ENCODE measurements around the gene MSH5. TPM values are rescaled to one million over a fixed set of nuclear protein-coding genes. Genes with fewer than 3 reads are reported as not detected.

The MSH5 gene
- total and polyA plus RNA-seq, 9 of the 15 experiments (the other 6 are each of a cell fraction or from before 2014, with no cell fraction given) = 12.5 to 104 (median 46.6) TPM

DNA sequence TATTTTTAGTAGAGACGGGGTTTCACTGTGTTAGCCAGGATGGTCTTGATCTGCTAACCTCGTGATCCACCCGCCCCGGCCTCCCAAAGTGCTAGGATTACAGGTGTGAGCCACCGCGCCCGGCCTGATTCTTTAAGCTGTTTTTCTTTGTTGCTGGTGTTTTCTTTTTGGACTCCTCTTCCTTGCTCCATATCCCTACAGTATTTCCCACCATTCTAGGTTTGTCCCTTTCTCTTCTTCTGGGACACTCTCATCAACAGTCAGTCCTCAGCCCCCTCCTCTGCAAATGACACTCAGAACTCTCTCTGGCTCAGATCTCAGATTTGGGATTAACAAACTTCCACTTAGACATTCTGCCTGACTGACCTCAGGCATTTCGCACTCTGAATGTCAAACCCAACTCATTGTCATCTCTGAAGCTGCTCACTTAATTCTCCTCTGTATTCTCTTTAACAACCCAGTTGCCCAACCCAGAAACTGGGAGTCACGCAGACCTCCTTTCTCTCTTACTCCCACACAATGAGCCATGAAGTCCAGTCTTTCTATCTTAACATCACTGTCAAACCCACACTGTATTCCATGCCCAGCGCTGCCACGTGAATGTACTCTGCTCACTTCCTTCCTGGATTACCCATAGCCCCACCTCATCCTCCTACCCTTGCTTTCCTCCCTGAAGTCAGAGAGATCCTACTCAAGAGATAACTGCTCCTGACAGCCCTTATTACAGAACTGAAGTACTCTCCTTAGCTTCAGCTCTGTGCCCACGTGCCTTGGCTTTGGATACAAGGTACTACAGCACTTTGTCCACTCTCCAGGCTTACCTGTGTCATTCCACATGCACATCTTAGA, 14.1 kb upstream of the MSH5 start (continued):
- TF ChIP-seq FIP1L1 (IDR thresholded peaks at IDR 0.05; ENCODE audit: low read depth, low read length, poor library complexity, severe bottlenecking) = no peak
- TF ChIP-seq MYBL2 (IDR thresholded peaks at IDR 0.05; ENCODE audit: low read depth) = no peak
- TF ChIP-seq MYBL2 (CRISPR knock-in tag; IDR thresholded peaks at IDR 0.05; ENCODE audit: borderline replicate concordance) = no peak
- no peak for TF ChIP-seq ZNF280B (CRISPR knock-in tag; IDR thresholded peaks at IDR 0.05)
- peak; percentile 97 for TF ChIP-seq ELF4 (CRISPR knock-in tag; IDR thresholded peaks at IDR 0.05)
- TF ChIP-seq E4F1 (CRISPR knock-in tag; IDR thresholded peaks at IDR 0.05; ENCODE audit: borderline replicate concordance) = no peak; the same call in 1 of the 2 replicates
- TF ChIP-seq CBX8 (IDR thresholded peaks at IDR 0.05; ENCODE audit: borderline replicate concordance, extremely low read depth, low read depth, low read length, poor library complexity, severe bottlenecking) = no peak
- no peak; the same call in 1 of the 2 replicates for TF ChIP-seq CBFA2T2 (conservative IDR thresholded peaks at IDR 0.05)
- peak; percentile 39; the same call in 1 of the 2 replicates for TF ChIP-seq KLF16 (IDR thresholded peaks at IDR 0.05)
- peak; percentile 73; the same call in 1 of the 2 replicates for TF ChIP-seq ZNF212 (CRISPR knock-in tag; IDR thresholded peaks at IDR 0.05)
- no peak for TF ChIP-seq TRIM28 (IDR thresholded peaks at IDR 0.05)
- no peak for TF ChIP-seq FUS (optimal IDR thresholded peaks at IDR 0.05; ENCODE audit: low read depth, low read length)
- TF ChIP-seq NUFIP1 (IDR thresholded peaks at IDR 0.05; ENCODE audit: partially characterized antibody) = peak; percentile 74
- TF ChIP-seq RAD21 (CRISPR knock-in tag; conservative IDR thresholded peaks at IDR 0.05 in 1 of 2, IDR thresholded peaks at IDR 0.05 in 1 of 2) = peak in 1 of 2 experiments; percentile 30; a peak in 1 of 4 replicates
- TF ChIP-seq RBM22 (IDR thresholded peaks at IDR 0.05; ENCODE audit: low read depth, low read length, poor library complexity, severe bottlenecking) = no peak
- no peak for TF ChIP-seq ZNF77 (CRISPR knock-in tag; IDR thresholded peaks at IDR 0.05)
- TF ChIP-seq BDP1 (IDR thresholded peaks at IDR 0.05; ENCODE audit: insufficient read depth, insufficient read length) = no peak
- no peak for TF ChIP-seq XRCC3 (IDR thresholded peaks at IDR 0.05)
- TF ChIP-seq POLR2A (conservative IDR thresholded peaks at IDR 0.05) = peak; percentile 55; the same call in 1 of the 2 replicates
- TF ChIP-seq SRSF9 (IDR thresholded peaks at IDR 0.05; ENCODE audit: borderline replicate concordance, low read depth, low read length) = no peak
- no peak for TF ChIP-seq CTCFL (IDR thresholded peaks at IDR 0.05; ENCODE audit: borderline replicate concordance, insufficient read depth, low read depth, low read length, poor library complexity, severe bottlenecking)
